ENCODE results near the gene GRIK2. TPM values are rescaled to one million over a fixed set of nuclear protein-coding genes. Genes with fewer than 3 reads are reported as not detected.

The GRIK2 gene
- total RNA-seq, 1 donor from 2014 or later = not detected

DNA sequence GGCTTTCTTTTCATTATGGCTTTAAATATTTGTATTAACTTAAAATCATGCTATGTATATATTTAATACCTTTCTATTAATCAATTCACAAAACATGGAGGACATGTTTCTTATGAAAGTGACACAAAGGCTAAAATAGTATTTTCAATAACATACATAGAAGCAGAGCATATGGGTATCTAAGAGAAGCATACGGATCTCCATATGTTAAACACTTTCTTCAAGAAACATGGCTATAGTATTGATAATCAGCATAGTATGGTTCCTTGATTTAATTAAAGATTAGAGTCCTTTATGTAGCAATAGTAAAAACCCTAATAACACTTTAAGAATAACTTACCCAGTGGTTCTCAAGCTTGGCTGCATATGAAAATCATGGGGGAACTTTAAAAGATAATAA is 58.5 kb downstream of the GRIK2 start:
- intact Hi-C loops (cut with micrococcal nuclease) = no loop called here

DNA sequence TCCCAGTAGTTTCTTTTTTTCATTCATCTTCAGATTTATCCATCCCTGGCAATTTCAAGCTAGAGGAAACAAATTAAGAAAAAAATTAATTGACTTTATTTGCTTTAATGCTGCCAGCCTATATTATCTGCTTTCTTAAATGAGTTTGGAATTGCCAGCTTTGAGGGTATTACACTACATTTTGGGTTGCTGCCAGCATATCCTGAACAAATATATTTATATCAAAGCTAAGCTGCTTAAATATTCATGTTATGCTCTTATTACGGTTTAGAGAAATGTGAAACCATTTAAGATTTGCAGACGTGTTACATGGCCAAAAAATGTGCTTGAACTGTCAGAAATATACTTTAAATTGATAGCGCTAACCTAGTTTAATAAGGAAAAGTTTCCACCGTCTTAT is 59.7 kb downstream of the GRIK2 start:
- intact Hi-C loops (cut with micrococcal nuclease) = no loop called here

- intact Hi-C loops (cut with micrococcal nuclease) = no loop called here
These were observed 60.7 kb downstream of the GRIK2 start for GRCh38 chr6:101454106-101454676.

GRCh38 chr6:101458336-101458735 is 64.8 kb downstream of the GRIK2 start:
- intact Hi-C loops (cut with micrococcal nuclease) = no loop called here

DNA sequence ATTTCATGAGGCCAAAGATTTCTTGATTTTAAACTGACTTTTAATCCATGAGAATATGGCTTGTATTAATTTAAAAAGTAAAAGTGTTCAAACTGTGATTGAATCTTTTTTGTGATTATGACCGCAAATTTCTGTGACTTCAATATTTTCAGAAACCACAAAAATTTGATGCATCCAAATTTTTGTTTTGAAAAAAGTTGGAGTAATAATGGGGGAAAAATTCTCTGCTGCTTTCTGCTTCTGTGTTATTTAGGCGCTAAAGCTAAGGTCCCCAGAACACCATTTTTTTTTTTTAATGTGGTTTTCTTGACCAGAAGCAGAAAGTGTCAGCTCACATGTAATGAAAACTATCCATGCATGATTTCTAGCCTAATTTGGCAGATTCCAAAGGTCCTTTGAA is 65.3 kb downstream of the GRIK2 start:
- intact Hi-C loops (cut with micrococcal nuclease) = no loop called here

GRCh38 chr6:101462576-101462975 is 69.1 kb downstream of the GRIK2 start:
- intact Hi-C loops (cut with micrococcal nuclease) = no loop called here

GRCh38 chr6:101465863-101466262 is 72.4 kb downstream of the GRIK2 start:
- intact Hi-C loops (cut with micrococcal nuclease) = no loop called here

GRCh38 chr6:101477436-101477835 is 83.9 kb downstream of the GRIK2 start:
- intact Hi-C loops (cut with micrococcal nuclease) = no loop called here

- intact Hi-C loops (cut with micrococcal nuclease) = no loop called here
These were observed 85.4 kb downstream of the GRIK2 start for GRCh38 chr6:101478891-101479290.

GRCh38 chr6:101482606-101483005 is 89.1 kb downstream of the GRIK2 start:
- intact Hi-C loops (cut with micrococcal nuclease) = no loop called here

DNA sequence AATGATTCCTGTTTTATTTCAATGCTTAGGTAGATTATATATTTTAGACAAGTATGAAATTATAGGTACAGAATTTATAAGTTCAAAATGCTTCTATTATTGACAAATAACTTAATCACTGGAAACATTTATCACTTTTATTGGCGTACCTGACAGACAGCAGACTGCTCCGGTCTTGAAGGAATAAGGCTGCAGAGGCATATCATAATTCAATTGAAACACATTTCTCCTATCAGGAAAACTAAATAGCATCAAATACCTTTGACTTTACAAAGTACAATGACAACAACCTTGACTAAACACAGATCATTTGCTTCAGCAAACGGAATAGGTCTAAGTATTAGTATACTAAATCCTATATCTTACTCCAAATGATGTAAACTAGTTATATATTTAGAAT is 91.3 kb downstream of the GRIK2 start:
- intact Hi-C loops (cut with micrococcal nuclease) = loop anchor here (1.0 kb wide), 1 partner anchor 9 kb away; no protein-coding TSS in a partner anchor

DNA sequence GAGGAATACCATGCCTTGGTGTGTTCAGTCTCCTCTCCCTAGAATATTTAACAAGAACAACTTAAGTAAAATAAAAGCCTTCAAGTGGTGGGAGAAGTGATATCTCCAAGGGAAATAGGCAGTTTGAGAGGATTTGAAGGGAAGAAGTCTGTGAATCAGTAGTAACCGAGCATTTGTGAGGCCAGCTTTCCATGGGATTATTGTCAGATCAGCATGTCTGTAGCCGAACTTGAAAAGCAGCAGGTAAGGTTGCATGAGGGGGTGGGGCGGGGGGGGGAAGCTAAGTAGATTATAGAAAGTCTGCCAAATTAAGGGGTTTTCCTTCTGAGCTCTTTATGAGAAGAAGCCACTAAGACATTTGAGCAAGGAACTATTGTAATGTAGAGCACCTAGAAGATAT is 92.6 kb downstream of the GRIK2 start:
- intact Hi-C loops (cut with micrococcal nuclease) = no loop called here

DNA sequence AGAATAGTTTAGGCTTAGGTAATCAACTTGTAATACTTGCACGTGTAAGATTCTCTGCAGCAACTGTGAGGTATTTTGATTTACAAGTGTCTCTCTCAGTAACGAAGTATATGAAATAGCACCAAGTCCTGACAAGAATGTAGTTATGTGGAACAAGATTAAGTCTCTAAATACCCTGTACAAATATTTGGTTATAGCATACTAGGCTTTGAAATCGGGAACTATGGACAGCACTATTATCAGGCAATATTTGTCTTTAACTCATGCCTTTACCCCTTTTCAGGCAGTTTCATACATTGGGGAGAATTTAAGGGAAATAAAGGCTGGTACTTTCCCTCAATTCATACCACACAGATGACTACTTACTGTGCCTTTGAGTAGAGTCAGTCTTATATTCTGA is 93.2 kb downstream of the GRIK2 start:
- intact Hi-C loops (cut with micrococcal nuclease) = no loop called here

GRCh38 chr6:101489456-101489855 is 95.9 kb downstream of the GRIK2 start:
- intact Hi-C loops (cut with micrococcal nuclease) = no loop called here

DNA sequence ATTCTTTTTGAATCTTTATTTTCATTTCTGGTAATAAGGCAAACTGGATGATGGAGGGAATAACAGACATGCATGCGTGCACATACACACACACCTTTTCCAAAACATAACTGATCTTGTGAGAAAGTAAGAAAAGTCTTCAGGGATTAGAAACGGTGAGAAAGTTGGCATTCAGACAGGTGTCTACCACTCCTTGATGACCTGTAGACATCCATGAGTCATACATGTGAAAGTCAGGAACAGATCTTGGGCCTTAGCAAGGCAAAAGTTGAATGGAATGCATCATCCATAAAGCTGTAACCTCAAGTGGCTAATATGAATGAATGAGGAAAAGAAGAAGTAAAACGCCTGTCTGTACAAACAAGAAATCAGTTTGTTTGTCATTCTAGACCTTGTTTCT is 97.3 kb downstream of the GRIK2 start:
- intact Hi-C loops (cut with micrococcal nuclease) = no loop called here

DNA sequence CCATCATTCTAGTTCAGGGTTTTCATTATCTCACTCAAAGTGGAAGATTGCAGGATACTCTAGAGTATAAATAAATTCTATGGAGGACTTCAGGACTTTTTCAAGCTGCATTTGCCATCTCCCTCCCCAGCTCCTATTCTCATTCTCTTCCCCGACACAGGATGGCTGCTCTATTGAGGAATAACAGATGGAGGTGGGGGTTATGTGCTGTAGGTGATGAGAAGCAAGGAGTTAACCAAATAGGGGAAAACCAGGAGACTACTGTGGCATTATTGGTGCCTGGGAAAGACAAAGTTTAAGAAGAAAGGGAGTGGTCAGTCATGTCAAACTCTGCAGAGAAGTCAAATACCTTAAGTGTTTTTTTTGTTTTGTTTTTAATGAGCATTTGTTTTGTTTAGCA is 109.3 kb downstream of the GRIK2 start:
- intact Hi-C loops (cut with micrococcal nuclease) = no loop called here

GRCh38 chr6:101509536-101509935 is 116.0 kb downstream of the GRIK2 start:
- intact Hi-C loops (cut with micrococcal nuclease) = no loop called here

DNA sequence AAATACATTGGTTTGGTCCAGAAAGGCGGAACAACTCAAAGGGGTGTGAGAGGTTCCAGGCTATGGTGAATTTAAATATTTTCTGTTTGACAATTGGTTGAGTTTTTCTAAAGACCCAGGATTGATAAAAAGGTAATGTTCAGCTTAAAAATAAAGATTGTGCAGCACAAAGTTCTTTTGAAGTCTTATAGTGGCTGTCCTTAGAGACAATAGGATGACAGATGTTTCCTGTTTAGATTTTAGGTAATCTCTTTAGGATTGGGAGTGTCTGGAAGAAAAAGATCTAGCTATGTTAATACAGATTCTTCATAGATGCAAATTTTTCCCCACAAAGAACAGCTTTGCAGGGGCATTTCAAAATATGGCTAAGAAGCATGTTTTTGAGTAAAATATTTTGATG is 119.7 kb downstream of the GRIK2 start:
- intact Hi-C loops (cut with micrococcal nuclease) = no loop called here

DNA sequence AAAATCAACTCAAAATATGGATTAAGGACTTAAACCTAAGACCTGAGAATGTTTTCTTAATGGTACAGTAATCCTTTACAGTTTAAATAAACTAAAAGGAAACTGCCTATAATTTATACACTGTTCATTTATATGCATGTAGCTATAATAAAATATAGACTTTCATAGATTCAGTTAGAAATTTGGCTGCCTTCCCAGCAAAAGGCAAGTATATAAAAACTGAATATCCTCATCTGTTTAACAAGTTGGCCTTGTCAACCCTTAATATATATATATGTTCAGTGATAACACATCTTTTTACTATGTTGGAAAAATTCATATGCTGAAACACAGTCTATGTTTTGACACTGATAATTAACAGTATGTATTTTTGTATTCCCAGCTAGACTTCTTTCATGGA is 123.1 kb downstream of the GRIK2 start:
- intact Hi-C loops (cut with micrococcal nuclease) = no loop called here

GRCh38 chr6:101517632-101518031 is 124.1 kb downstream of the GRIK2 start:
- intact Hi-C loops (cut with micrococcal nuclease) = no loop called here

DNA sequence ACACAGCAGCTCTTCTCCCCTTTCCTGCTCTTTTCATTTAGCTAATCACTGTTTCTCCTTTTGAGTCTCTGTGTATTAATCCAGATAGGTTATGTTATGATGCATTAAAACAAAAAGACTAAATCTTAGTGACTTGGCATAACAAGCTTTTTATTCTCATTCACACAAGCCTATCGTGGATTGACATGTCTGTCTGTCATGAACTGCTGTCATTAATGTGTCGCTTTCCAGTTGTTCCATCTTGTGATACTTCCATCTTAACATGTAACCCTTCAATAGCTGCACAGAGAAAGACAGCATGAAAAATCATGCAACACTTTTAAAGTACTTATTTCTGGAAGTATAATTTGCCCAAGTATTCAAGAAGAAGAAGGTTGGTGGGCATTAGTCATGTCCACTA is 128.7 kb downstream of the GRIK2 start:
- intact Hi-C loops (cut with micrococcal nuclease) = no loop called here

GRCh38 chr6:101527467-101527866 is 134.0 kb downstream of the GRIK2 start:
- intact Hi-C loops (cut with micrococcal nuclease) = no loop called here

DNA sequence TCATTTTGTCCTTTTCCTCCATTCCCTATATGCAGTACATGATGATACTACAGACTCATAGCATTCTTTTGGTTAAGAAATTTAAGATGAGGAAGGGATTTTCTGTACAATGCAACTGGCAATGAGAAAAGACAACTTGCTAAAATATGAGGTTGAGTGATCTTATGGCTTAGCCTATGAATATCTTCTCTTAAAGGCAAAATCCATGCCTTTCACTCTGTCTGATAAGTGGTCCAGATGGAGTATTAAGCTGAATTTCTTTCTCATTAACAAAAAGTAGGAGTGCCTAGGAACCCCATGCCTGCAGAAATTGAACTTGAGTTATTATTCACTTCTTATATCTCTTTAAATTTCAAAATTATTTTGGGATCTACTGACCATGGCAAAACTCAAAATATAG is 135.3 kb downstream of the GRIK2 start:
- intact Hi-C loops (cut with micrococcal nuclease) = no loop called here

DNA sequence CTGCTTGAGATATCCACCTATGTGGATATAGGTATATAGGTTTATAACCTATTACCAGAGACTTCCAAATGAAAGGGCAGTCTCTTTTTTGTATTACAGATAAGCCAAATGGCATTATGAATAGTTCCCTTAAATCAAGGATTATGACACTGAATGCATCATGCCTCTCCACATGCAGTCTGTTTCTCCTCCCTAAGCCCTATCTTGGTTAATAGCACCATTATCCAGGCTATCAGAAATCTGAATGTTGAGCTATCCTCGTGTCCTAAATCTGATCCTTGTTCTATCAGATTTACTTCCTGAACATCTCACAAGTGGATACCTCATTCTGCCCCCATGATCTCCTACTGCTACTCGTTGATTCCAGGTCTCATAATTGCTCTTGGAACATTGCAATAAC is 138.0 kb downstream of the GRIK2 start:
- intact Hi-C loops (cut with micrococcal nuclease) = no loop called here
